ENCODE results near the gene HSPG2.

GRCh38 chr1:21853131-21853427, 84.0 kb downstream of the HSPG2 start:
- no peak for TF ChIP-seq EZH2 (IDR thresholded peaks at IDR 0.05)
- no peak for TF ChIP-seq POLR2AphosphoS5 (IDR thresholded peaks at IDR 0.05; ENCODE audit: borderline replicate concordance, low read depth, low read length)
